Neural cell (in vitro differentiated cells): ENCODE measurements around the gene RBBP7. TPM values are rescaled to one million over a fixed set of nuclear protein-coding genes. Genes with fewer than 3 reads are reported as not detected.

ENCODE experiments used
- H2AFZ ChIP-seq: fragments of 200-600, 300-800 bp; sonication (generic), shearing (Covaris generic); 2 replicates; pipeline ENCODE4 v1.6.0; 2014; ENCODE audit warnings: low read depth, mild to moderate bottlenecking, antibody characterized with exemption, low read length, moderate library complexity
- H3F3A ChIP-seq: fragments of 200-600 bp; shearing (Covaris generic); 2 replicates; pipeline ENCODE4 v1.6.1; 2016; ENCODE audit warnings: mild to moderate bottlenecking, moderate library complexity, mixed read lengths, antibody characterized with exemption, low read length; ENCODE audit not compliant: insufficient read depth, poor library complexity, severe bottlenecking
- H3K27ac ChIP-seq: fragments of 200-600, 300-800 bp; sonication (generic), shearing (Covaris generic); 2 replicates; pipeline ENCODE4 v1.5.1; 2014; ENCODE audit warnings: mild to moderate bottlenecking, low read length, moderate library complexity
- H3K27me3 ChIP-seq: fragments of 300-800, 200-600 bp; sonication (generic), shearing (Covaris generic); 2 replicates; pipeline ENCODE4 v1.6.0; 2014; ENCODE audit warnings: mild to moderate bottlenecking, low read depth, low read length, moderate library complexity; ENCODE audit not compliant: insufficient read depth
- H3K36me3 ChIP-seq: fragments of 300-800, 200-600 bp; sonication (generic), shearing (Covaris generic); 2 replicates; pipeline ENCODE4 v1.5.1; 2014; ENCODE audit warnings: mild to moderate bottlenecking, antibody characterized with exemption, low read length, moderate library complexity; ENCODE audit not compliant: insufficient read depth
- H3K4me2 ChIP-seq: fragments of 300-800, 200-600 bp; sonication (generic), shearing (Covaris generic); 2 replicates; pipeline ENCODE4 v1.6.0; 2014; ENCODE audit warnings: mild to moderate bottlenecking, low read length
- H3K4me3 ChIP-seq: fragments of 300-800, 200-600 bp; sonication (generic), shearing (Covaris generic); 2 replicates; pipeline ENCODE4 v1.5.1; 2014; ENCODE audit warnings: mild to moderate bottlenecking, low read length, moderate library complexity
- H3K79me2 ChIP-seq: fragments of 200-600 bp; shearing (Covaris generic); replicated peaks from 2 replicates; pipeline ENCODE4 v1.6.0; 2014; ENCODE audit warnings: mild to moderate bottlenecking, low read length, moderate library complexity; ENCODE audit not compliant: insufficient read depth
- H3K9ac ChIP-seq: fragments of 300-800, 200-600 bp; sonication (generic), shearing (Covaris generic); 2 replicates; pipeline ENCODE4 v1.6.1; 2016; ENCODE audit warnings: mild to moderate bottlenecking, low read length, mixed read lengths
- H3K9me2 ChIP-seq: fragments of 200-600 bp; shearing (Covaris generic); 2 replicates; pipeline ENCODE4 v1.6.1; 2016; ENCODE audit warnings: mild to moderate bottlenecking, low read length, mixed read lengths; ENCODE audit not compliant: insufficient read depth
- H3K9me3 ChIP-seq: fragments of 200-600, 300-800 bp; sonication (generic), shearing (Covaris generic); 2 replicates; pipeline ENCODE4 v1.6.1; 2016; ENCODE audit warnings: mild to moderate bottlenecking, mixed run types, low read length, moderate library complexity, mixed read lengths
- H4K20me1 ChIP-seq: fragments of 200-600 bp; shearing (Covaris generic); 2 replicates; pipeline ENCODE4 v1.6.1; 2016; ENCODE audit warnings: mild to moderate bottlenecking, mixed run types; ENCODE audit not compliant: insufficient read depth
- EP300 ChIP-seq: fragments of 450-650 bp; conservative IDR thresholded peaks from 2 replicates; pipeline ENCODE4 v1.6.1; 2014; ENCODE audit warnings: antibody characterized with exemption, mild to moderate bottlenecking, moderate library complexity; ENCODE audit not compliant: poor library complexity, severe bottlenecking
- EZH2 ChIP-seq: fragments of 200-600, 300-800 bp; shearing (Covaris generic), sonication (generic); IDR thresholded peaks from 2 replicates; pipeline ENCODE4 v1.6.1; 2014; ENCODE audit warnings: antibody characterized with exemption, low read length, borderline replicate concordance, mild to moderate bottlenecking; ENCODE audit not compliant: insufficient read depth, poor library complexity, severe bottlenecking
- MXI1 ChIP-seq: fragments of 450-650 bp; conservative IDR thresholded peaks from 2 replicates; pipeline ENCODE4 v1.6.1; 2014; ENCODE audit warnings: antibody characterized with exemption, mild to moderate bottlenecking; ENCODE audit not compliant: poor library complexity, severe bottlenecking
- POLR2AphosphoS5 ChIP-seq: IDR thresholded peaks from 2 replicates; pipeline ENCODE4 v1.6.1; 2012
- RAD21 ChIP-seq: fragments of 450-650 bp; conservative IDR thresholded peaks from 2 replicates; pipeline ENCODE4 v1.6.1; 2014; ENCODE audit warnings: antibody characterized with exemption, mild to moderate bottlenecking, moderate library complexity
- SMC3 ChIP-seq: fragments of 450-650 bp; conservative IDR thresholded peaks from 2 replicates; pipeline ENCODE4 v1.6.1; 2014; ENCODE audit warnings: antibody characterized with exemption, mild to moderate bottlenecking, moderate library complexity; ENCODE audit not compliant: poor library complexity
- TAF1 ChIP-seq: IDR thresholded peaks from 2 replicates; pipeline ENCODE4 v1.6.1; 2012; ENCODE audit warnings: low read depth
- polyA minus RNA-seq: library from RNA; depleted of rRNA, polyadenylated mRNA; stranded (reverse); fragments of >200 nt; gene quantifications from 2 replicates; pipeline ENCODE4 v1.2.3, GENCODE V29; 2014
- polyA plus RNA-seq: library from polyadenylated mRNA; depleted of rRNA; stranded (reverse); fragments of >200 nt; gene quantifications from 2 replicates; pipeline ENCODE4 v1.2.3, GENCODE V29; 2014
- TF ChIP-seq, protein P1 (sequence below): IDR thresholded peaks from 2 replicates; pipeline ENCODE4 v1.6.1; 2012; ENCODE audit warnings: borderline replicate concordance
- TF ChIP-seq, protein P2 (sequence below): fragments of 450-650 bp; IDR thresholded peaks from 2 replicates; pipeline ENCODE4 v1.5.1; 2014; ENCODE audit warnings: antibody characterized with exemption, mild to moderate bottlenecking, moderate library complexity; ENCODE audit not compliant: poor library complexity, severe bottlenecking

RBBP7 gene
- polyA plus RNA-seq (197 and 204 TPM in 2 replicates), polyA minus RNA-seq (83.6 and 90.3 TPM in 2 replicates)

DNA sequence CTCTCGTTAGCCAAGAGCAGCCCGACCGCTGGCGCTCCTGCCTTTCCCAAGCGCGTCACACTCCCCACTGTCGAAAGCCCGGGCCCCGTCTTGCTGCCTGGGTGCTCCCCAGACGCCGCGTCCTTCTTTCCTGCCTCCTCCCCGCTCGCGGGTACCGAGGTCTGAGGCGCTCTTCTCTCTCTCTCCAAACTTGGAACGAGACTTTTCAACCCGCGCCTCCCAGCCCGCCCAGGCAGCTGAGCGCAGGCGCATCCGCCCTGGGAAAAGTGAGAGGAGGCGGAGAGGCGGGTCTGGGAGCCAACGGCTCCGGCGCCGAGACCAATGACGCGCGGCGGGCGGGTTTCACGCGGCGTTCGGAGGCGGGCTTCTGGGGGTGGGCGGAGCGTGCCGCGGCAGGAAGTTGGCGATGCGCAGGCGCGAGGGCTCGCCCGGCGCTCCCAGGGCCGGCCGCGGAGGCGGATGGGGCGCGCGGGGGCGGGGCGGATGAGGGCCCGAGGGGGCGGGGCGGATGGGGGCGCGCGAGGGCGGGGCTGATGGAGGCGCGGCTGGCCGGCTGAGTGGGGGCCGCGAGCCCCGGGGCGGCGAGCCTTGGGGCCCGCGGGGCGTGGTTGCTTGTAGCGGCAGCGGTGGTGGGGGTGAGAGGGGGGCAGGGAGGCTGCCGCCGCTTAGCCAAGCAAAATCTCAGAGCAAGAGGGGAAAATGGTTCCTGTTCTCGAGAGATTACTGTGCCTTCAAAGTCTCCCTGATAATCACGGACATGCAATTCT lies at the start of gene RBBP7:
RBBP7 (minus strand) TSS at position 268 of the 767 bp plus-strand sequence. CDS start 309 bp downstream, outside the sequence.
- H3K27me3 ChIP-seq: no peaks in the 10 kb centered on the region
- peak within 1 kb of the TSS; percentile 51 for H2AFZ ChIP-seq

DNA sequence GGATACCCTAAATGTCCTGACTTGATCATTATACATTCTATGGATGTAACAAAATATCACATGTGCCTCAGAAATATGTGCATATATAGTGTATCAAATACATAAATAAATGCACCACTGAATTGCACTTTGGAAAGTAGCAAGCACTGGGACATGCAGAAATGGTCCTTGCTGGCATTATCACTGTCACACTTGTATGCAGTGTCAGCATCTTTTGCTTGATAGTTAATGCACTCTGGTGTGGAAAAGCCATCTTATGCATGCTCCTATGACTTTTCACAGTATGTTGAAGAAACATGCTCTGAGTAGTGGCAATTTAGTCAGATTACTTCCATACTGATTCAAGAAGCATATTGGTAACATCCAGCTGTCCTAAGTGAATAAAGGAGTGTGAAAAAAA lies 48.8 kb upstream of the RBBP7 start:
- Histone ChIP-seq H3K4me3 (no peak overlapping the region), H3K4me2 (no peak overlapping the region), H3K9ac (no peak overlapping the region), H3K79me2 (no peaks in the 10 kb centered on the region), H3K27me3 (no peaks in the 10 kb centered on the region), H3K27ac (no peak overlapping the region), H4K20me1 (no peaks in the 10 kb centered on the region), H3F3A (no peaks in the 10 kb centered on the region), H3K9me3 (no peaks in the 10 kb centered on the region), H2AFZ (no peak overlapping the region), H3K36me3 (no peaks in the 10 kb centered on the region), H3K9me2 (no peaks in the 10 kb centered on the region)
- no peak for TF ChIP-seq MXI1
- no peak for TF ChIP-seq SMC3
- TF ChIP-seq POLR2AphosphoS5: peak; percentile 15
- no peak for TF ChIP-seq TAF1
- TF ChIP-seq, protein P1, sequence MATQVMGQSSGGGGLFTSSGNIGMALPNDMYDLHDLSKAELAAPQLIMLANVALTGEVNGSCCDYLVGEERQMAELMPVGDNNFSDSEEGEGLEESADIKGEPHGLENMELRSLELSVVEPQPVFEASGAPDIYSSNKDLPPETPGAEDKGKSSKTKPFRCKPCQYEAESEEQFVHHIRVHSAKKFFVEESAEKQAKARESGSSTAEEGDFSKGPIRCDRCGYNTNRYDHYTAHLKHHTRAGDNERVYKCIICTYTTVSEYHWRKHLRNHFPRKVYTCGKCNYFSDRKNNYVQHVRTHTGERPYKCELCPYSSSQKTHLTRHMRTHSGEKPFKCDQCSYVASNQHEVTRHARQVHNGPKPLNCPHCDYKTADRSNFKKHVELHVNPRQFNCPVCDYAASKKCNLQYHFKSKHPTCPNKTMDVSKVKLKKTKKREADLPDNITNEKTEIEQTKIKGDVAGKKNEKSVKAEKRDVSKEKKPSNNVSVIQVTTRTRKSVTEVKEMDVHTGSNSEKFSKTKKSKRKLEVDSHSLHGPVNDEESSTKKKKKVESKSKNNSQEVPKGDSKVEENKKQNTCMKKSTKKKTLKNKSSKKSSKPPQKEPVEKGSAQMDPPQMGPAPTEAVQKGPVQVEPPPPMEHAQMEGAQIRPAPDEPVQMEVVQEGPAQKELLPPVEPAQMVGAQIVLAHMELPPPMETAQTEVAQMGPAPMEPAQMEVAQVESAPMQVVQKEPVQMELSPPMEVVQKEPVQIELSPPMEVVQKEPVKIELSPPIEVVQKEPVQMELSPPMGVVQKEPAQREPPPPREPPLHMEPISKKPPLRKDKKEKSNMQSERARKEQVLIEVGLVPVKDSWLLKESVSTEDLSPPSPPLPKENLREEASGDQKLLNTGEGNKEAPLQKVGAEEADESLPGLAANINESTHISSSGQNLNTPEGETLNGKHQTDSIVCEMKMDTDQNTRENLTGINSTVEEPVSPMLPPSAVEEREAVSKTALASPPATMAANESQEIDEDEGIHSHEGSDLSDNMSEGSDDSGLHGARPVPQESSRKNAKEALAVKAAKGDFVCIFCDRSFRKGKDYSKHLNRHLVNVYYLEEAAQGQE: no peak
- TF ChIP-seq, protein P2, sequence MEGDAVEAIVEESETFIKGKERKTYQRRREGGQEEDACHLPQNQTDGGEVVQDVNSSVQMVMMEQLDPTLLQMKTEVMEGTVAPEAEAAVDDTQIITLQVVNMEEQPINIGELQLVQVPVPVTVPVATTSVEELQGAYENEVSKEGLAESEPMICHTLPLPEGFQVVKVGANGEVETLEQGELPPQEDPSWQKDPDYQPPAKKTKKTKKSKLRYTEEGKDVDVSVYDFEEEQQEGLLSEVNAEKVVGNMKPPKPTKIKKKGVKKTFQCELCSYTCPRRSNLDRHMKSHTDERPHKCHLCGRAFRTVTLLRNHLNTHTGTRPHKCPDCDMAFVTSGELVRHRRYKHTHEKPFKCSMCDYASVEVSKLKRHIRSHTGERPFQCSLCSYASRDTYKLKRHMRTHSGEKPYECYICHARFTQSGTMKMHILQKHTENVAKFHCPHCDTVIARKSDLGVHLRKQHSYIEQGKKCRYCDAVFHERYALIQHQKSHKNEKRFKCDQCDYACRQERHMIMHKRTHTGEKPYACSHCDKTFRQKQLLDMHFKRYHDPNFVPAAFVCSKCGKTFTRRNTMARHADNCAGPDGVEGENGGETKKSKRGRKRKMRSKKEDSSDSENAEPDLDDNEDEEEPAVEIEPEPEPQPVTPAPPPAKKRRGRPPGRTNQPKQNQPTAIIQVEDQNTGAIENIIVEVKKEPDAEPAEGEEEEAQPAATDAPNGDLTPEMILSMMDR: no peak
- TF ChIP-seq EP300: no peak
- no peak for TF ChIP-seq EZH2

More for the DNA sequence above, at the start of gene RBBP7:
- peak within 1 kb of the TSS; percentile 93 for H3K27ac ChIP-seq
- no peaks in the 10 kb centered on the region for H3K9me3 ChIP-seq
- peak within 1 kb of the TSS; percentile 68 for H3K4me2 ChIP-seq
- no peaks in the 10 kb centered on the region for H3K36me3 ChIP-seq
- H4K20me1 ChIP-seq: no peaks in the 10 kb centered on the region
- TF ChIP-seq, protein P1: peak; percentile 10
- TF ChIP-seq RAD21 (no peak), POLR2AphosphoS5 (peak; percentile 67), MXI1 (no peak)
- no peaks in the 10 kb centered on the region for H3K9me2 ChIP-seq
- peaks cover 25% of the 10 kb centered on the region for H3K79me2 ChIP-seq
- H3K9ac ChIP-seq: peak within 1 kb of the TSS; percentile 89
- peak within 1 kb of the TSS; percentile 73 for H3K4me3 ChIP-seq
- H3F3A ChIP-seq: no peaks in the 10 kb centered on the region
